ENCODE data around the gene CRMP1. TPM values are rescaled to one million over a fixed set of nuclear protein-coding genes. Genes with fewer than 3 reads are reported as not detected.

Gene CRMP1
- total RNA-seq = under 0.01 TPM in 1 of 2 replicates, not detected in the other

GRCh38 chr4:5893004-5893580 is at the start of gene CRMP1:
Gene CRMP1 (minus strand): TSS chr4:5893086. CDS start chr4:5892969, 117 bp downstream.

Small RNA genes lying within 50 kb of the gene (small RNA-seq; reads per million reads assigned to genes)
- gene MIR378D1 (ENCODE audit: low replicate concordance) = not detected

Other genes starting within 250 kb of the CRMP1 start
- gene EVC2, start 184.5 kb downstream of the CRMP1 start, total RNA-seq = 12.2 and 16.0 TPM in 2 replicates
- gene EVC, start 181.9 kb downstream of the CRMP1 start, total RNA-seq = 38.3 and 64.7 TPM in 2 replicates
- not detected in 2 replicates for gene C4orf50, start 125.3 kb upstream of the CRMP1 start, total RNA-seq

Data from placental pericyte (primary cell).